SK-N-SH treated with all-trans-retinoic acid at 6 μM for 48 hours (cell line): ENCODE data around the gene CDCA7L.

Experiments used
- ATAC-seq: fragments of 200-7000 bp; cut with Tn5 transposase; 3 replicates; pipeline ENCODE4 v1.9.1; 2020; ENCODE audit warnings: mild to moderate bottlenecking, moderate library complexity
- ARNTL ChIP-seq: fragments of 450-650 bp; formaldehyde crosslinking; IDR thresholded peaks from 2 replicates; pipeline ENCODE4 v1.5.0; 2020; ENCODE audit warnings: low read depth, mild to moderate bottlenecking, moderate library complexity, borderline replicate concordance
- BACH2 ChIP-seq: fragments of 250-450 bp; sonication (Bioruptor Pico); IDR thresholded peaks from 2 replicates; pipeline ENCODE4 v1.9.0; 2021; ENCODE audit warnings: mild to moderate bottlenecking, borderline replicate concordance
- CREB5 ChIP-seq: fragments of 250-450 bp; sonication (Bioruptor Pico); IDR thresholded peaks from 2 replicates; pipeline ENCODE4 v1.5.1; 2020; ENCODE audit warnings: low read depth, mild to moderate bottlenecking, moderate library complexity
- CSDC2 ChIP-seq: fragments of 250-450 bp; sonication (Bioruptor Pico); IDR thresholded peaks from 2 replicates; pipeline ENCODE4 v1.5.0; 2020; ENCODE audit warnings: mild to moderate bottlenecking, moderate library complexity
- CSRNP3 ChIP-seq: fragments of 250-450 bp; sonication (Bioruptor Pico); IDR thresholded peaks from 2 replicates; pipeline ENCODE4 v1.5.1; 2021; ENCODE audit warnings: mild to moderate bottlenecking, moderate library complexity
- ESRRG ChIP-seq: fragments of 250-450 bp; sonication (Bioruptor Pico); IDR thresholded peaks from 2 replicates; pipeline ENCODE4 v1.6.1; 2021; ENCODE audit warnings: mild to moderate bottlenecking
- GLIS3 ChIP-seq: fragments of 250-450 bp; sonication (Bioruptor Pico); IDR thresholded peaks from 2 replicates; pipeline ENCODE4 v1.5.0; 2020; ENCODE audit warnings: mild to moderate bottlenecking, moderate library complexity
- ISL1 ChIP-seq: fragments of 250-450 bp; sonication (Bioruptor Pico); IDR thresholded peaks from 2 replicates; pipeline ENCODE4 v2.1.2; 2022; ENCODE audit warnings: mild to moderate bottlenecking, moderate library complexity
- OSR1 ChIP-seq: fragments of 250-450 bp; sonication (Bioruptor Pico); IDR thresholded peaks from 2 replicates; pipeline ENCODE4 v1.8.0; 2022; ENCODE audit warnings: moderate library complexity, mild to moderate bottlenecking, inconsistent platforms
- PATZ1 ChIP-seq: fragments of 250-450 bp; sonication (Bioruptor Pico); IDR thresholded peaks from 2 replicates; pipeline ENCODE4 v1.8.0; 2020; ENCODE audit warnings: mild to moderate bottlenecking, moderate library complexity, borderline replicate concordance
- POU6F1 ChIP-seq: fragments of 250-450 bp; sonication (Bioruptor Pico); IDR thresholded peaks from 2 replicates; pipeline ENCODE4 v1.8.0; 2021; ENCODE audit warnings: low read depth, mild to moderate bottlenecking, moderate library complexity, borderline replicate concordance
- PPARA ChIP-seq: fragments of 250-450 bp; sonication (Bioruptor Pico); IDR thresholded peaks from 2 replicates; pipeline ENCODE4 v1.5.0; 2020; ENCODE audit warnings: mild to moderate bottlenecking, borderline replicate concordance
- RARB ChIP-seq: fragments of 250-450 bp; sonication (Bioruptor Pico); IDR thresholded peaks from 2 replicates; pipeline ENCODE4 v1.8.0; 2021; ENCODE audit warnings: mild to moderate bottlenecking, moderate library complexity
- SNAI2 ChIP-seq: fragments of 250-450 bp; sonication (Bioruptor Pico); IDR thresholded peaks from 2 replicates; pipeline ENCODE4 v1.5.0; 2020; ENCODE audit warnings: mild to moderate bottlenecking, moderate library complexity
- TCF4 ChIP-seq: fragments of 250-450 bp; sonication (Bioruptor Pico); IDR thresholded peaks from 2 replicates; pipeline ENCODE4 v1.8.0; 2021; ENCODE audit warnings: mild to moderate bottlenecking, moderate library complexity, borderline replicate concordance
- TOX ChIP-seq: fragments of 250-450 bp; sonication (Bioruptor Pico); IDR thresholded peaks from 2 replicates; pipeline ENCODE4 v1.8.0; 2021; ENCODE audit warnings: mild to moderate bottlenecking, moderate library complexity, borderline replicate concordance
- TSHZ2 ChIP-seq: fragments of 250-450 bp; sonication (Bioruptor Pico); IDR thresholded peaks from 2 replicates; pipeline ENCODE4 v1.5.0; 2020; ENCODE audit warnings: mild to moderate bottlenecking, moderate library complexity
- ZC3H10 ChIP-seq: fragments of 250-450 bp; sonication (Bioruptor Pico); IDR thresholded peaks from 2 replicates; pipeline ENCODE4 v1.5.1; 2021; ENCODE audit warnings: mild to moderate bottlenecking, moderate library complexity
- ZFP3 ChIP-seq: fragments of 250-450 bp; sonication (Bioruptor Pico); IDR thresholded peaks from 2 replicates; pipeline ENCODE4 v1.5.0; 2020; ENCODE audit warnings: mild to moderate bottlenecking, moderate library complexity
- ZFP30 ChIP-seq: fragments of 450-650 bp; formaldehyde crosslinking; IDR thresholded peaks from 2 replicates; pipeline ENCODE4 v1.5.0; 2022; ENCODE audit warnings: mild to moderate bottlenecking, moderate library complexity
- ZNF565 ChIP-seq: fragments of 450-650 bp; formaldehyde crosslinking; conservative IDR thresholded peaks from 2 replicates; pipeline ENCODE4 v1.5.0; 2020; ENCODE audit warnings: low read depth, mild to moderate bottlenecking, moderate library complexity
- ZNF70 ChIP-seq: fragments of 450-650 bp; formaldehyde crosslinking; IDR thresholded peaks from 2 replicates; pipeline ENCODE4 v1.5.0; 2020; ENCODE audit warnings: mild to moderate bottlenecking, moderate library complexity
- ZNF8 ChIP-seq: fragments of 450-650 bp; formaldehyde crosslinking; IDR thresholded peaks from 2 replicates; pipeline ENCODE4 v1.5.0; 2020; ENCODE audit warnings: mild to moderate bottlenecking, moderate library complexity

Gene CDCA7L

GRCh38 chr7:21869785-21870402 is 75.8 kb downstream of the CDCA7L start:
- no peak for TF ChIP-seq TCF4 (CRISPR knock-in tag)
- no peak for TF ChIP-seq RARB
- TF ChIP-seq PATZ1, result no peak
- TF ChIP-seq BACH2 (CRISPR knock-in tag), result no peak
- no peak for TF ChIP-seq ISL1 (CRISPR knock-in tag)
- no peak for TF ChIP-seq SNAI2 (CRISPR knock-in tag)
- no peak for TF ChIP-seq ZFP3 (CRISPR knock-in tag)
- no peak for TF ChIP-seq ZFP30 (CRISPR knock-in tag)
- TF ChIP-seq ZC3H10, result no peak
- TF ChIP-seq TOX (CRISPR knock-in tag), result no peak
- no peak; the same call in 2 of the 3 replicates for ATAC-seq

GRCh38 chr7:21868576-21868850 is 77.2 kb downstream of the CDCA7L start:
- TF ChIP-seq PATZ1, result no peak
- TF ChIP-seq ZFP30 (CRISPR knock-in tag), result no peak
- no peak for TF ChIP-seq TCF4 (CRISPR knock-in tag)
- TF ChIP-seq SNAI2 (CRISPR knock-in tag), result no peak
- no peak for TF ChIP-seq ZNF8 (CRISPR knock-in tag)
- no peak for TF ChIP-seq ZC3H10
- no peak for TF ChIP-seq ZNF70 (CRISPR knock-in tag)
- no peak for TF ChIP-seq ARNTL (CRISPR knock-in tag)
- TF ChIP-seq CREB5 (CRISPR knock-in tag), result no peak
- TF ChIP-seq ZNF565, result no peak
- no peak for TF ChIP-seq POU6F1 (CRISPR knock-in tag)
- no peak for ATAC-seq

GRCh38 chr7:21867816-21868575 is 77.7 kb downstream of the CDCA7L start:
- ATAC-seq, result no peak

More at GRCh38 chr7:21867816-21868575, 77.7 kb downstream of the CDCA7L start:
- TF ChIP-seq TOX (CRISPR knock-in tag), result no peak
- no peak for TF ChIP-seq PPARA
- TF ChIP-seq ZNF70 (CRISPR knock-in tag), result no peak
- no peak for TF ChIP-seq ARNTL (CRISPR knock-in tag)
- no peak for TF ChIP-seq OSR1
- TF ChIP-seq SNAI2 (CRISPR knock-in tag), result no peak
- no peak for TF ChIP-seq ZNF565
- no peak for TF ChIP-seq ISL1 (CRISPR knock-in tag)
- TF ChIP-seq CSDC2, result no peak
- no peak for TF ChIP-seq ESRRG (CRISPR knock-in tag)
- no peak for TF ChIP-seq TSHZ2
- TF ChIP-seq BACH2 (CRISPR knock-in tag), result no peak
- TF ChIP-seq CSRNP3 (CRISPR knock-in tag), result no peak
- TF ChIP-seq GLIS3 (CRISPR knock-in tag), result no peak
- TF ChIP-seq TCF4 (CRISPR knock-in tag), result no peak
- no peak for TF ChIP-seq ZNF8 (CRISPR knock-in tag)
- no peak for TF ChIP-seq ZFP30 (CRISPR knock-in tag)
- TF ChIP-seq RARB, result no peak
- no peak for TF ChIP-seq ZFP3 (CRISPR knock-in tag)
- no peak for TF ChIP-seq PATZ1
